OCI-LY3 (cell line): ENCODE results near the gene C10orf53.

ENCODE experiments used
- CTCF ChIP-seq: fragments of 200-600, 300-600 bp; sonication (generic); IDR thresholded peaks from 2 replicates; pipeline ENCODE4 v1.5.1; 2014; ENCODE audit warnings: antibody characterized with exemption, low read length, low read depth
- EZH2phosphoT487 ChIP-seq: fragments of 200-600 bp; shearing (Covaris generic); IDR thresholded peaks from 2 replicates; pipeline ENCODE4 v1.6.1; 2018; ENCODE audit warnings: antibody characterized with exemption, mixed run types, low read depth

- TF ChIP-seq CTCF: no peak
- no peak for TF ChIP-seq EZH2phosphoT487
Observed at GRCh38 chr10:49653273-49653929, 26.1 kb upstream of the C10orf53 start.
